Uterus (tissue), 2 donors: Measurements from ENCODE around the gene GLMP.

Source experiments
- CTCF ChIP-seq, 4 experiments: fragments of 200-600 bp in 2 of 4; fragments of 450-650 bp in 2 of 4; sonication (generic) in 2 of 4; IDR thresholded peaks; one replicate each; pipeline ENCODE4 v1.5.1; 2016 to 2019; ENCODE audit warnings: antibody characterized with exemption in 4 of 4, mild to moderate bottlenecking in 2 of 4, moderate library complexity in 1 of 4
- POLR2A ChIP-seq, 2 donors: fragments of 450-650 bp; IDR thresholded peaks; one replicate each; pipeline ENCODE4 v1.6.1; 2016; ENCODE audit warnings: antibody characterized with exemption in 2 of 2, mild to moderate bottlenecking in 1 of 2, moderate library complexity in 1 of 2

DNA sequence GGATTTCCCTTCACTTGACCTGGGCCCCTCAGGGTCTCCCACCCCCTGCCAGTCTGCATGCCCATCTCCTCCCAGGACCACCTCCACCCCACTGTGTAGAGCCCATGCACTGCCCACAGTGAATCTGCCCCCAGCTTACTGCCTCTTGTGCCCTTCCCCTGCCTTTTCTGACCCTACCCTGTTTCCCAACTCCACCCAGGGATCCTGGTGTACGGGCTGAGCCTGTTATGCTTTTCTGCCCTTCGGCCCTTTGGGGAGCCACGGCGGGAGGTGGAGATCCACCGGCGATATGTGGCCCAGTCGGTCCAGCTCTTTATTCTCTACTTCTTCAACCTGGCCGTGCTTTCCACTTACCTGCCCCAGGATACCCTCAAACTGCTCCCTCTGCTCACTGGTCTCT lies 9.4 kb downstream of the GLMP start:
- no peak for TF ChIP-seq CTCF (IDR thresholded peaks at IDR 0.05)
- TF ChIP-seq POLR2A (IDR thresholded peaks at IDR 0.05), result no peak
